ENCODE results near the gene OMA1. TPM values are rescaled to one million over a fixed set of nuclear protein-coding genes. Genes with fewer than 3 reads are reported as not detected.

Gene OMA1
- 5.9 and 11.9 TPM in 2 replicates for total RNA-seq (2012; rRNA removed)
- polyA plus RNA-seq (2012; rRNA removed): 5.2 and 6.4 TPM in 2 replicates
- polyA plus RNA-seq (2012; cell fraction: cytosol; rRNA removed): 1.1 and 1.3 TPM in 2 replicates
- polyA plus RNA-seq (2012; cell fraction: nucleus; rRNA removed; ENCODE audit: low replicate concordance): 0.75 and 8.5 TPM in 2 replicates
- percentile 58 among the genes with signal in this experiment for Bru-seq, nascent RNA
- percentile 58 among the genes with signal in this experiment for BruChase-seq, experiment 1, labeled RNA remaining after a 6-hour chase
- percentile 67 among the genes with signal in this experiment for BruChase-seq, experiment 2, labeled RNA remaining after a 2-hour chase
- long read RNA-seq, partial matches to known transcripts: 2 of 12 reads
- long read RNA-seq, other reads (novel, unspliced or antisense): 10 of 12 reads

DNA sequence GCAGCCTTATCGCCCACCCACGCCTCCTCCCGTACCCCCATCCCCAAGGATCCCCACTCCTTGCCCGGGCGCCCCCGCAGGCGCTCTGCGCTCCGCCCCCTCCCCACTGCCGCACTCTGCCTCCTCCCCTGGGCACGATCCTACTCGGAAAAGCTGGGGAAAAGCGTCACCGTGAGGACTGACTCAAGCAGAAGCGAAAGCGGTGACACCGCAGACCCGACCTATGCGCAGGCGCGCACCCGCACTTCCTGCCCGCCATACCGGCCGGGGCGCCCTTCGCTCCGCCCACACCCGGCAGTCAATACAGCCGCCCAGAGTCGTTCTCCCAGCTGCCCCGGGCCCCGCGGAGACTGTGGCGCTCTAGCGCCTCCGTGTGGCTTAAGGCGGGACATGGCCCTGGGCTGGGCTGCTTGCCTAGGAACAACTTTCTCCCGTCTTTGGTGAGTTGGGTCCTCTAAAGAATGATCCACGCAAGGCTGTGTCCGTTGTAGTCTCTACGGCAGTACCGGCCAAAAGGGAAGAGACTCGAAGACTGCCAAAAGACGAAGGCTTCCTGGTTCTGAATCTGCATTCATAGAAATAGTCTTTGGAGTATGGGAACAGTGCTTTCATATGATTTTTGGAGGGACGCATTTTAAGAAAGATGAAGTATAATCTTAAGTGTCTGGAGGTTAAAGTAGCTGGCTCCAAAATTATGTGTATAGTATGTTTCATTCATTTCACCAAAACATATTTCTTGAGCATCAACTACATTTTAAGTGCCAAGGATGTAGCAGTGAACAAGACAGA lies at the start of gene OMA1:
OMA1 (minus strand) TSS at position 207 of the 789 bp plus-strand sequence. CDS start 7,432 bp downstream, outside the sequence.
- peaks cover 7 to 11% of the 10 kb centered on the region in 2 experiments; a peak in 3 of 4 replicates for H3K79me1 ChIP-seq (ENCODE audit: low read depth in 1 of 2, low read length in 2 of 2)
- peak within 1 kb of the TSS; percentile 87 for H4K91ac ChIP-seq (ENCODE audit: insufficient read depth, low read depth, low read length)
- peak within 1 kb of the TSS; percentile 69 for H2BK5ac ChIP-seq (ENCODE audit: low read depth, low read length, poor library complexity, severe bottlenecking)
- 1% methylated on average over 18 of the region's 46 CpGs; no CpG with 5 or more reads in 1 of the 2 experiments for WGBS, 2 experiments (ENCODE audit: extremely low coverage in 2 of 2, insufficient read length in 1 of 2)
- H3K4me3 ChIP-seq (ENCODE audit: insufficient read depth, low read depth, low read length): peak within 1 kb of the TSS; percentile 73
- peak within 1 kb of the TSS; percentile 56 for H2BK120ac ChIP-seq (ENCODE audit: low read depth, low read length)
- ChIA-PET CTCF (interaction anchor here (0.6 to 3.2 kb wide), 10 partner anchors 11 to 165 kb away, joined by 3 to 18 read pairs (median 4); no protein-coding TSS in a partner anchor), POLR2A (ENCODE audit: unreplicated experiment) (interaction anchor here (0.5 to 0.6 kb wide), 2 partner anchors 70 to 93 kb away, joined by 6 to 12 read pairs; no protein-coding TSS in a partner anchor)
- H3K4ac ChIP-seq (ENCODE audit: low read depth, low read length): peak within 1 kb of the TSS; percentile 74
- H4K8ac ChIP-seq (ENCODE audit: low read depth in 2 of 2, low read length in 2 of 2): peak within 1 kb of the TSS; percentile 65 to 91
- no peaks in the 10 kb centered on the region; the same call in 1 of the 2 replicates for H3K36me3 ChIP-seq (ENCODE audit: control insufficient read depth, insufficient read depth, low read length)
- H2AK9ac ChIP-seq (replicated peaks; ENCODE audit: low read depth, low read length, poor library complexity): peak within 1 kb of the TSS; percentile 47
- H2AK5ac ChIP-seq (ENCODE audit: low read depth, low read length): no peak within 1 kb of the TSS
- no peaks in the 10 kb centered on the region; the same call in 1 of the 2 replicates for H3K4me1 ChIP-seq (ENCODE audit: control insufficient read depth, insufficient read depth, low read length)
- H4K5ac ChIP-seq (ENCODE audit: low read depth, low read length): peak within 1 kb of the TSS; percentile 77
- DNase-seq (peak; percentile 98), ATAC-seq (ENCODE audit: low read depth) (peak; percentile 97)
- dilution Hi-C loops (cut with HindIII; ENCODE audit: low sequenced_read_pairs, unreplicated experiment): no loop called here
- peaks cover 9% of the 10 kb centered on the region for H3K27me3 ChIP-seq (ENCODE audit: control insufficient read depth, insufficient read depth, low read length)
- H2AFZ ChIP-seq (replicated peaks; ENCODE audit: low read length, poor library complexity): peak within 1 kb of the TSS; percentile 92
- no TSS peak for BruUV-seq (replicated peaks)
- peak within 1 kb of the TSS; percentile 99 for H3K23ac ChIP-seq (ENCODE audit: low read depth, low read length)
- H3K4me2 ChIP-seq (ENCODE audit: low read depth, low read length): peak within 1 kb of the TSS; percentile 98
- peak within 1 kb of the TSS; percentile 87 for H3K27ac ChIP-seq (ENCODE audit: insufficient read depth, low read length)
- intact Hi-C loops (cut with micrococcal nuclease): loop anchor here (1.0 to 10.0 kb wide), 6 partner anchors 30 to 1208 kb away; partner anchors contain the start of gene DAB1
- H4K20me1 ChIP-seq (ENCODE audit: insufficient read depth, low read length): no peaks in the 10 kb centered on the region
- H2BK20ac ChIP-seq (ENCODE audit: low read depth, low read length): peak within 1 kb of the TSS; percentile 63; the same call in 1 of the 2 replicates
- H3K14ac ChIP-seq (replicated peaks; ENCODE audit: low read depth, low read length): peak within 1 kb of the TSS; percentile 92
- peak within 1 kb of the TSS; percentile 78 for H3K56ac ChIP-seq (ENCODE audit: extremely low read depth, insufficient read depth, low read length)
- H3K9ac ChIP-seq (ENCODE audit: low read depth, low read length): peak within 1 kb of the TSS; percentile 88
- H3K9me3 ChIP-seq (ENCODE audit: control insufficient read depth, insufficient read depth, low read length): no peaks in the 10 kb centered on the region
- in situ Hi-C loops (cut with MboI; ENCODE audit: low sequenced_read_pairs): loop anchor here (10.0 kb wide), 1 partner anchor 108 kb away; no protein-coding TSS in a partner anchor
- H2BK15ac ChIP-seq (ENCODE audit: low read depth, low read length): peak within 1 kb of the TSS; percentile 30; the same call in 2 of the 3 replicates
- H3K18ac ChIP-seq (ENCODE audit: low read depth, low read length): peak within 1 kb of the TSS; percentile 65
- peaks cover 2% of the 10 kb centered on the region; the same call in 1 of the 2 replicates for H3K9me1 ChIP-seq (ENCODE audit: insufficient read depth, low read length)
- TF ChIP-seq, protein P1, sequence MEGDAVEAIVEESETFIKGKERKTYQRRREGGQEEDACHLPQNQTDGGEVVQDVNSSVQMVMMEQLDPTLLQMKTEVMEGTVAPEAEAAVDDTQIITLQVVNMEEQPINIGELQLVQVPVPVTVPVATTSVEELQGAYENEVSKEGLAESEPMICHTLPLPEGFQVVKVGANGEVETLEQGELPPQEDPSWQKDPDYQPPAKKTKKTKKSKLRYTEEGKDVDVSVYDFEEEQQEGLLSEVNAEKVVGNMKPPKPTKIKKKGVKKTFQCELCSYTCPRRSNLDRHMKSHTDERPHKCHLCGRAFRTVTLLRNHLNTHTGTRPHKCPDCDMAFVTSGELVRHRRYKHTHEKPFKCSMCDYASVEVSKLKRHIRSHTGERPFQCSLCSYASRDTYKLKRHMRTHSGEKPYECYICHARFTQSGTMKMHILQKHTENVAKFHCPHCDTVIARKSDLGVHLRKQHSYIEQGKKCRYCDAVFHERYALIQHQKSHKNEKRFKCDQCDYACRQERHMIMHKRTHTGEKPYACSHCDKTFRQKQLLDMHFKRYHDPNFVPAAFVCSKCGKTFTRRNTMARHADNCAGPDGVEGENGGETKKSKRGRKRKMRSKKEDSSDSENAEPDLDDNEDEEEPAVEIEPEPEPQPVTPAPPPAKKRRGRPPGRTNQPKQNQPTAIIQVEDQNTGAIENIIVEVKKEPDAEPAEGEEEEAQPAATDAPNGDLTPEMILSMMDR (conservative IDR thresholded peaks at IDR 0.05; ENCODE audit: low read depth, low read length): peak; percentile 98
- TF ChIP-seq RFX5 (IDR thresholded peaks at IDR 0.05; ENCODE audit: low read depth, low read length): no peak; the same call in 1 of the 2 replicates
- TF ChIP-seq, protein P2, sequence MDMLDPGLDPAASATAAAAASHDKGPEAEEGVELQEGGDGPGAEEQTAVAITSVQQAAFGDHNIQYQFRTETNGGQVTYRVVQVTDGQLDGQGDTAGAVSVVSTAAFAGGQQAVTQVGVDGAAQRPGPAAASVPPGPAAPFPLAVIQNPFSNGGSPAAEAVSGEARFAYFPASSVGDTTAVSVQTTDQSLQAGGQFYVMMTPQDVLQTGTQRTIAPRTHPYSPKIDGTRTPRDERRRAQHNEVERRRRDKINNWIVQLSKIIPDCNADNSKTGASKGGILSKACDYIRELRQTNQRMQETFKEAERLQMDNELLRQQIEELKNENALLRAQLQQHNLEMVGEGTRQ (IDR thresholded peaks at IDR 0.05; ENCODE audit: low read depth, low read length): no peak
- peak; percentile 93 for TF ChIP-seq SMC3 (IDR thresholded peaks at IDR 0.05; ENCODE audit: low read depth, low read length)
- peak; percentile 15; the same call in 1 of the 2 replicates for TF ChIP-seq FOS (IDR thresholded peaks at IDR 0.05; ENCODE audit: low read depth, low read length)
- no peak for TF ChIP-seq MAFK (IDR thresholded peaks at IDR 0.05; ENCODE audit: low read depth, low read length)
- peak; percentile 89 for TF ChIP-seq RAD21 (IDR thresholded peaks at IDR 0.05; ENCODE audit: low read length)
- peak; percentile 15; the same call in 1 of the 2 replicates for TF ChIP-seq MXI1 (IDR thresholded peaks at IDR 0.05; ENCODE audit: borderline replicate concordance, low read depth, low read length)
- TF ChIP-seq NFE2L2 (IDR thresholded peaks at IDR 0.05; ENCODE audit: low read depth, low read length): no peak
- peak; percentile 47; the same call in 1 of the 2 replicates for TF ChIP-seq BHLHE40 (IDR thresholded peaks at IDR 0.05; ENCODE audit: low read depth, low read length)
- peak; percentile 79; the same call in 1 of the 2 replicates for TF ChIP-seq MAZ (IDR thresholded peaks at IDR 0.05; ENCODE audit: borderline replicate concordance, low read depth, low read length)
- TF ChIP-seq CHD1 (IDR thresholded peaks at IDR 0.05; ENCODE audit: low read depth, low read length): no peak
- TF ChIP-seq POLR2A (IDR thresholded peaks at IDR 0.05; ENCODE audit: low read depth, low read length): peak; percentile 88

All from IMR-90 (cell line).